Astrocyte (in vitro differentiated cells and primary cell): ENCODE data around the gene PRMT2. TPM values are rescaled to one million over a fixed set of nuclear protein-coding genes. Genes with fewer than 3 reads are reported as not detected.
A peak's percentile ranks its signal among the peaks of the same experiment; 100 is the strongest.

Experiments
- DNase-seq: peaks from one replicate; pipeline ENCODE4 v3.0.0-alpha.2; 2010; ENCODE audit warnings: low read depth
- FAIRE-seq: peaks from 2 replicates; lab custom pipeline; 2011; peaks lifted over from hg19 to GRCh38; lab: Jason Lieb, UNC
- H2AFZ ChIP-seq: 2 replicates; pipeline ENCODE4 v1.6.0; 2012; ENCODE audit warnings: low read depth, low read length, inconsistent platforms
- H3K27ac ChIP-seq: 2 replicates; pipeline ENCODE4 v1.5.1; 2011; ENCODE audit warnings: low read depth, low read length, inconsistent platforms
- H3K27me3 ChIP-seq: 2 replicates; pipeline ENCODE4 v1.6.0; 2011; ENCODE audit warnings: low read length, inconsistent platforms; ENCODE audit not compliant: insufficient read depth
- H3K36me3 ChIP-seq: 2 replicates; pipeline ENCODE4 v1.5.1; 2011; ENCODE audit warnings: low read length, inconsistent platforms; ENCODE audit not compliant: insufficient read depth
- H3K4me1 ChIP-seq: 2 replicates; pipeline ENCODE4 v1.5.1; 2011; ENCODE audit warnings: low read length, inconsistent platforms; ENCODE audit not compliant: insufficient read depth
- H3K4me2 ChIP-seq: 2 replicates; pipeline ENCODE4 v1.6.0; 2012; ENCODE audit warnings: low read length, inconsistent platforms
- H3K4me3 ChIP-seq: 2 replicates; pipeline ENCODE4 v1.5.1; 2011; ENCODE audit warnings: low read depth, mild to moderate bottlenecking, low read length, inconsistent platforms; ENCODE audit not compliant: insufficient read depth
- H3K79me2 ChIP-seq: 2 replicates; pipeline ENCODE4 v1.6.0; 2012; ENCODE audit warnings: mild to moderate bottlenecking, low read length, inconsistent platforms; ENCODE audit not compliant: insufficient read depth
- H3K9ac ChIP-seq: 2 replicates; pipeline ENCODE4 v1.6.0; 2012; ENCODE audit warnings: mild to moderate bottlenecking, low read length, inconsistent platforms
- H3K9me3 ChIP-seq: 2 replicates; pipeline ENCODE4 v1.5.1; 2012; ENCODE audit warnings: low read depth, mild to moderate bottlenecking, low read length, inconsistent platforms; ENCODE audit not compliant: insufficient read depth
- H4K20me1 ChIP-seq: 2 replicates; pipeline ENCODE4 v1.6.0; 2012; ENCODE audit warnings: low read length, inconsistent platforms; ENCODE audit not compliant: insufficient read depth
- H3K27ac Mint-ChIP-seq: one replicate; pipeline ENCODE4 v1.8.0; 2021; ENCODE audit warnings: mild to moderate bottlenecking, mixed read lengths; ENCODE audit not compliant: unreplicated experiment
- H3K27me3 Mint-ChIP-seq: one replicate; pipeline ENCODE4 v1.8.0; 2021; ENCODE audit warnings: low read depth, mixed read lengths; ENCODE audit not compliant: unreplicated experiment
- H3K36me3 Mint-ChIP-seq: one replicate; pipeline ENCODE4 v1.8.0; 2021; ENCODE audit warnings: low read depth, mixed read lengths; ENCODE audit not compliant: unreplicated experiment
- H3K4me1 Mint-ChIP-seq: one replicate; pipeline ENCODE4 v1.8.0; 2021; ENCODE audit warnings: low read depth, mixed read lengths; ENCODE audit not compliant: unreplicated experiment
- H3K4me3 Mint-ChIP-seq: one replicate; pipeline ENCODE4 v1.8.0; 2021; ENCODE audit warnings: mild to moderate bottlenecking, moderate library complexity, mixed read lengths; ENCODE audit not compliant: unreplicated experiment
- H3K9me3 Mint-ChIP-seq: one replicate; pipeline ENCODE4 v1.8.0; 2021; ENCODE audit warnings: mild to moderate bottlenecking, mixed read lengths; ENCODE audit not compliant: unreplicated experiment
- EZH2 ChIP-seq: IDR thresholded peaks from 2 replicates; pipeline ENCODE4 v1.6.1; 2012; ENCODE audit warnings: mild to moderate bottlenecking, low read length, inconsistent platforms; ENCODE audit not compliant: insufficient read depth
- total RNA-seq: library from RNA; stranded (reverse); gene quantifications from 2 replicates; pipeline ENCODE4 v1.2.1, GENCODE V29; 2021
- TF ChIP-seq, protein P1 (sequence below): IDR thresholded peaks from 2 replicates; pipeline ENCODE4 v1.5.1; 2011; ENCODE audit warnings: low read depth, mild to moderate bottlenecking, inconsistent platforms, low read length, moderate library complexity; ENCODE audit not compliant: insufficient read depth

Gene PRMT2
- total RNA-seq, 1 donor from 2014 or later: 106 TPM

DNA sequence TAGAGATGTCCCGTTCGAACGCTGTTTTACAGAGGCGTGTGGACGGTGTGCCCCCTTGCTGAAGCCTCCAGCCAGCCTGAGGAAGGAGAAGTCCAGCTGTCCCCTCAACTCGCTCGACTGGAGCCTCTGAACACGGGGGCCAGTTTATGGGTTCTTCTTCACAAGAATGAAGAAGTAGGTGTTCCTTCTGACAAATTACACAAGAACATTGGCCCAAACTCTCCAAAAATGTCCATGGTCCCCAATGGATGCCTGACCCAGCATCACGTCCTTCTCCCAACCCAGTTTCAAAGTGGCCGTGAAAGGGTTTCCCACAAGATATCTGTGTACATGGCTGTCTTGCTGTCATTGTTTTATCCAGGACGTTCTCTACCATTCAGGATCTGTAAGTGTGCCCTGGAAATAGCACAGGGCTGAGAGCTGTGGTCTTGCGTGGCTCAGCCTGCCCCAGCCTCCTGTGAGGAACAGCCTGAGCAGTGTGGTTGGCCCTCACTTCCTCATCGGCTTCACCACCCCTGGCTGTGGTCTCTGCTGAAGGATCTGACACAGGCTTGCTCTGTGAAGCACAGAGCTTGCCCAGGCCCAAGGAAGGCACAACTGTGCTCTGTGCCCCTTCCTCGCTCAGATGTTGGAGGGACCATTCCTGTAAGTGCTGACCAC, 29.6 kb upstream of the PRMT2 start:
- H3K4me3 Mint-ChIP-seq: no peak overlapping the region
- Histone ChIP-seq H3K36me3 (no peaks in the 10 kb centered on the region), H3K4me3 (no peak overlapping the region), H3K4me2 (no peak overlapping the region), H3K9ac (no peak overlapping the region), H3K9me3 (no peaks in the 10 kb centered on the region), H3K79me2 (no peaks in the 10 kb centered on the region), H2AFZ (no peak overlapping the region), H3K27ac (no peak overlapping the region), H3K4me1 (no peaks in the 10 kb centered on the region), H3K27me3 (peaks cover 3% of the 10 kb centered on the region), H4K20me1 (no peaks in the 10 kb centered on the region)
- H3K27ac Mint-ChIP-seq: no peak overlapping the region
- DNase-seq (no peak), FAIRE-seq (no peak)
- peaks cover 3% of the 10 kb centered on the region for H3K36me3 Mint-ChIP-seq
- H3K4me1 Mint-ChIP-seq: peaks cover 14% of the 10 kb centered on the region
- H3K9me3 Mint-ChIP-seq: no peaks in the 10 kb centered on the region
- TF ChIP-seq, protein P1, sequence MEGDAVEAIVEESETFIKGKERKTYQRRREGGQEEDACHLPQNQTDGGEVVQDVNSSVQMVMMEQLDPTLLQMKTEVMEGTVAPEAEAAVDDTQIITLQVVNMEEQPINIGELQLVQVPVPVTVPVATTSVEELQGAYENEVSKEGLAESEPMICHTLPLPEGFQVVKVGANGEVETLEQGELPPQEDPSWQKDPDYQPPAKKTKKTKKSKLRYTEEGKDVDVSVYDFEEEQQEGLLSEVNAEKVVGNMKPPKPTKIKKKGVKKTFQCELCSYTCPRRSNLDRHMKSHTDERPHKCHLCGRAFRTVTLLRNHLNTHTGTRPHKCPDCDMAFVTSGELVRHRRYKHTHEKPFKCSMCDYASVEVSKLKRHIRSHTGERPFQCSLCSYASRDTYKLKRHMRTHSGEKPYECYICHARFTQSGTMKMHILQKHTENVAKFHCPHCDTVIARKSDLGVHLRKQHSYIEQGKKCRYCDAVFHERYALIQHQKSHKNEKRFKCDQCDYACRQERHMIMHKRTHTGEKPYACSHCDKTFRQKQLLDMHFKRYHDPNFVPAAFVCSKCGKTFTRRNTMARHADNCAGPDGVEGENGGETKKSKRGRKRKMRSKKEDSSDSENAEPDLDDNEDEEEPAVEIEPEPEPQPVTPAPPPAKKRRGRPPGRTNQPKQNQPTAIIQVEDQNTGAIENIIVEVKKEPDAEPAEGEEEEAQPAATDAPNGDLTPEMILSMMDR: no peak
- TF ChIP-seq EZH2: no peak
- no peaks in the 10 kb centered on the region for H3K27me3 Mint-ChIP-seq

DNA sequence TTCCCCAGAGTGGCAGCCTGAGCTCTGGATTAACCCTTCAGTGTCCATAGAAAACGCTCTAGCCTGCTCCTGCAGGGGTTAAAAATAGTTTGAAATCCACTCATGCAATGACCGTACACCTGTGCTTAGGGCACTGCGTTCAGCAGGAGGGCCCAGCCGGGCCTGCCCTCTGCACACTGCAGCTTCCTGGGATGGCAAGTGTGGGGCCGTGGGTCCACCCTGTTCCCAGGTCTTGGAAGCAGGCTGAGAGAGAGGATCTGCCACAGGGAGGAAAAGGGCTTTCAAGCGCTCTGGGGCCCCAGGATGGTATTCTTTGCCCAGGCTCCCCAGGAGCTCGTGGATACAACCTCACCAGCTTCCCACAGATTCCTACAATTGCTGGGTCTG, 29.1 kb upstream of the PRMT2 start:
- TF ChIP-seq, protein P1: no peak
- no peak for TF ChIP-seq EZH2

DNA sequence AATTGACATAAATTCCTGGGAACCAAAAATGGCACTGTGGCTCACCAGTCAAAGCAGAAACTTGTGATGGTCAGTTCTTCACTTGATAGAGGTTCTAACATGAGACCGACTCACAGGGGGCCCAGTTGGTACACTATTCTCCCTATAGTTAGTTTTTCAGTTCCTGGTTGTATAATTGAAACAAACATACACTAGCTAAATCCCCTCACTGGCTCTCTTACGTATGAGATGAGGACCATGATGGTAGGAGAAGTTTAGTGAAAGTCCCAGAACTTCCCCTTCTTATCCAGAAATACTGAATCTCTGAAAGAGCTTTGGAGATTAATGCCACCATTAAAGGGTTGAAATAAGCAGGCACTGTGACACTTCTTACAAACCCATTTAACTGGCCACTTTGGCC, 27.8 kb upstream of the PRMT2 start:
- no peak overlapping the region for H2AFZ ChIP-seq
- Mint-ChIP-seq H3K27ac (no peak overlapping the region), H3K4me3 (no peak overlapping the region), H3K36me3 (peaks cover 3% of the 10 kb centered on the region), H3K4me1 (peaks cover 2% of the 10 kb centered on the region), H3K27me3 (no peaks in the 10 kb centered on the region), H3K9me3 (no peaks in the 10 kb centered on the region)
- no peak overlapping the region for H3K9ac ChIP-seq
- no peak for TF ChIP-seq EZH2
- TF ChIP-seq, protein P1: no peak
- H3K36me3 ChIP-seq: no peaks in the 10 kb centered on the region
- DNase-seq (no peak), FAIRE-seq (no peak)
- no peaks in the 10 kb centered on the region for H3K4me1 ChIP-seq
- no peaks in the 10 kb centered on the region for H3K79me2 ChIP-seq
- no peaks in the 10 kb centered on the region for H3K9me3 ChIP-seq
- no peak overlapping the region for H3K4me3 ChIP-seq
- no peaks in the 10 kb centered on the region for H4K20me1 ChIP-seq
- H3K4me2 ChIP-seq: no peak overlapping the region
- H3K27me3 ChIP-seq: peaks cover 3% of the 10 kb centered on the region
- no peak overlapping the region for H3K27ac ChIP-seq

More for the DNA sequence above, 29.1 kb upstream of the PRMT2 start:
- H3K4me2 ChIP-seq: no peak overlapping the region
- Mint-ChIP-seq H3K27me3 (no peaks in the 10 kb centered on the region), H3K9me3 (no peaks in the 10 kb centered on the region), H3K36me3 (peaks cover 3% of the 10 kb centered on the region), H3K27ac (peak overlapping the region; percentile 53), H3K4me1 (peaks cover 14% of the 10 kb centered on the region), H3K4me3 (no peak overlapping the region)
- no peak overlapping the region for H3K9ac ChIP-seq
- no peaks in the 10 kb centered on the region for H3K9me3 ChIP-seq
- no peaks in the 10 kb centered on the region for H3K4me1 ChIP-seq
- no peaks in the 10 kb centered on the region for H3K36me3 ChIP-seq
- DNase-seq (no peak), FAIRE-seq (no peak)
- no peaks in the 10 kb centered on the region for H3K79me2 ChIP-seq
- peaks cover 3% of the 10 kb centered on the region for H3K27me3 ChIP-seq
- H2AFZ ChIP-seq: no peak overlapping the region
- H3K27ac ChIP-seq: no peak overlapping the region
- no peak overlapping the region for H3K4me3 ChIP-seq
- H4K20me1 ChIP-seq: no peaks in the 10 kb centered on the region
